ENCODE results near the gene FBXL7. TPM values are rescaled to one million over a fixed set of nuclear protein-coding genes. Genes with fewer than 3 reads are reported as not detected.

Gene FBXL7
- total and polyA plus RNA-seq, 2 experiments from 2014 or later, result 4.5 to 15.2 TPM

GRCh38 chr5:15545082-15545481 lies 45.1 kb downstream of the FBXL7 start (continued):
- TF ChIP-seq ZNF462 (CRISPR knock-in tag; IDR thresholded peaks at IDR 0.05) (no peak), NANOG (IDR thresholded peaks at IDR 0.05; ENCODE audit: borderline replicate concordance) (no peak), POLR2AphosphoS5 (IDR thresholded peaks at IDR 0.05; ENCODE audit: low read depth) (no peak), ZNF114 (CRISPR knock-in tag; IDR thresholded peaks at IDR 0.05) (no peak), EZH2 (IDR thresholded peaks at IDR 0.05; ENCODE audit: low read depth, unreplicated experiment) (no peak), JUNB (IDR thresholded peaks at IDR 0.05; ENCODE audit: unreplicated experiment) (no peak), EZH2phosphoT487 (IDR thresholded peaks at IDR 0.05; ENCODE audit: unreplicated experiment) (no peak)
- TF ChIP-seq, protein P1, sequence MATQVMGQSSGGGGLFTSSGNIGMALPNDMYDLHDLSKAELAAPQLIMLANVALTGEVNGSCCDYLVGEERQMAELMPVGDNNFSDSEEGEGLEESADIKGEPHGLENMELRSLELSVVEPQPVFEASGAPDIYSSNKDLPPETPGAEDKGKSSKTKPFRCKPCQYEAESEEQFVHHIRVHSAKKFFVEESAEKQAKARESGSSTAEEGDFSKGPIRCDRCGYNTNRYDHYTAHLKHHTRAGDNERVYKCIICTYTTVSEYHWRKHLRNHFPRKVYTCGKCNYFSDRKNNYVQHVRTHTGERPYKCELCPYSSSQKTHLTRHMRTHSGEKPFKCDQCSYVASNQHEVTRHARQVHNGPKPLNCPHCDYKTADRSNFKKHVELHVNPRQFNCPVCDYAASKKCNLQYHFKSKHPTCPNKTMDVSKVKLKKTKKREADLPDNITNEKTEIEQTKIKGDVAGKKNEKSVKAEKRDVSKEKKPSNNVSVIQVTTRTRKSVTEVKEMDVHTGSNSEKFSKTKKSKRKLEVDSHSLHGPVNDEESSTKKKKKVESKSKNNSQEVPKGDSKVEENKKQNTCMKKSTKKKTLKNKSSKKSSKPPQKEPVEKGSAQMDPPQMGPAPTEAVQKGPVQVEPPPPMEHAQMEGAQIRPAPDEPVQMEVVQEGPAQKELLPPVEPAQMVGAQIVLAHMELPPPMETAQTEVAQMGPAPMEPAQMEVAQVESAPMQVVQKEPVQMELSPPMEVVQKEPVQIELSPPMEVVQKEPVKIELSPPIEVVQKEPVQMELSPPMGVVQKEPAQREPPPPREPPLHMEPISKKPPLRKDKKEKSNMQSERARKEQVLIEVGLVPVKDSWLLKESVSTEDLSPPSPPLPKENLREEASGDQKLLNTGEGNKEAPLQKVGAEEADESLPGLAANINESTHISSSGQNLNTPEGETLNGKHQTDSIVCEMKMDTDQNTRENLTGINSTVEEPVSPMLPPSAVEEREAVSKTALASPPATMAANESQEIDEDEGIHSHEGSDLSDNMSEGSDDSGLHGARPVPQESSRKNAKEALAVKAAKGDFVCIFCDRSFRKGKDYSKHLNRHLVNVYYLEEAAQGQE (IDR thresholded peaks at IDR 0.05; ENCODE audit: unreplicated experiment), result no peak
